Mononuclear cell (primary cell): Measurements from ENCODE around the gene RFX2. TPM values are rescaled to one million over a fixed set of nuclear protein-coding genes. Genes with fewer than 3 reads are reported as not detected.
"Not testable (repeated sequence)": the region's sequence is repeated elsewhere in the genome, so short reads cannot be mapped to it uniquely, and the experiment has no call there.

ENCODE experiments used
- H3K27me3 ChIP-seq: 2 replicates; pipeline ENCODE4 v1.6.0; 2011; ENCODE audit warnings: low read length, control low read depth; ENCODE audit not compliant: insufficient read depth
- H3K4me1 ChIP-seq: 2 replicates; pipeline ENCODE4 v1.5.1; 2011; ENCODE audit warnings: mild to moderate bottlenecking, low read length, control low read depth; ENCODE audit not compliant: insufficient read depth
- H3K4me3 ChIP-seq: 2 replicates; pipeline ENCODE4 v1.5.1; 2011; ENCODE audit warnings: mild to moderate bottlenecking, low read length, moderate library complexity
- H3K9me3 ChIP-seq: 2 replicates; pipeline ENCODE4 v1.5.1; 2011; ENCODE audit warnings: low read depth, mild to moderate bottlenecking, control low read depth, low read length
- total RNA-seq: library from RNA; depleted of rRNA; stranded (reverse); fragments of >200 nt; gene quantifications from one replicate; pipeline ENCODE4 v1.2.3, GENCODE V29; 2012

Gene RFX2
- total RNA-seq, 1 donor = 11.3 TPM

GRCh38 chr19:6073858-6074708 is 36.2 kb downstream of the RFX2 start:
- Histone ChIP-seq H3K27me3 (no peaks in the 10 kb centered on the region), H3K4me3 (no peak overlapping the region)

GRCh38 chr19:6073233-6073632 is 37.1 kb downstream of the RFX2 start:
- H3K9me3 ChIP-seq, H3K27me3 ChIP-seq, H3K4me3 ChIP-seq: not testable (repeated sequence)
- H3K4me1 ChIP-seq = peaks cover 23% of the 10 kb centered on the region

More at GRCh38 chr19:6073858-6074708, 36.2 kb downstream of the RFX2 start:
- no peaks in the 10 kb centered on the region for H3K9me3 ChIP-seq
- peaks cover 19% of the 10 kb centered on the region for H3K4me1 ChIP-seq

GRCh38 chr19:6071875-6072274 is 38.4 kb downstream of the RFX2 start:
- H3K4me1 ChIP-seq = peaks cover 29% of the 10 kb centered on the region
- no peaks in the 10 kb centered on the region for H3K9me3 ChIP-seq
- no peaks in the 10 kb centered on the region for H3K27me3 ChIP-seq
- H3K4me3 ChIP-seq = no peak overlapping the region

GRCh38 chr19:6070720-6071485 is 39.4 kb downstream of the RFX2 start:
- Histone ChIP-seq H3K4me1 (peaks cover 33% of the 10 kb centered on the region), H3K4me3 (no peak overlapping the region), H3K27me3 (no peaks in the 10 kb centered on the region), H3K9me3 (no peaks in the 10 kb centered on the region)

GRCh38 chr19:6070207-6070681 is 40.1 kb downstream of the RFX2 start:
- no peaks in the 10 kb centered on the region for H3K9me3 ChIP-seq
- no peak overlapping the region for H3K4me3 ChIP-seq
- no peaks in the 10 kb centered on the region for H3K27me3 ChIP-seq
- H3K4me1 ChIP-seq = peaks cover 38% of the 10 kb centered on the region

- no peak overlapping the region for H3K4me3 ChIP-seq
- H3K27me3 ChIP-seq = no peaks in the 10 kb centered on the region
- H3K9me3 ChIP-seq = no peaks in the 10 kb centered on the region
- peaks cover 48% of the 10 kb centered on the region for H3K4me1 ChIP-seq
Measured at GRCh38 chr19:6069268-6069791, 41.0 kb downstream of the RFX2 start.

- peaks cover 54% of the 10 kb centered on the region for H3K4me1 ChIP-seq
- H3K27me3 ChIP-seq = no peaks in the 10 kb centered on the region
- no peaks in the 10 kb centered on the region for H3K9me3 ChIP-seq
- H3K4me3 ChIP-seq = no peak overlapping the region
Measured at GRCh38 chr19:6068711-6069110, 41.6 kb downstream of the RFX2 start.

GRCh38 chr19:6067975-6068374 is 42.3 kb downstream of the RFX2 start:
- Histone ChIP-seq H3K4me1 (peaks cover 57% of the 10 kb centered on the region), H3K9me3 (no peaks in the 10 kb centered on the region), H3K4me3 (no peak overlapping the region), H3K27me3 (no peaks in the 10 kb centered on the region)

GRCh38 chr19:6066661-6067646 is 43.3 kb downstream of the RFX2 start:
- Histone ChIP-seq H3K9me3 (no peaks in the 10 kb centered on the region), H3K4me3 (no peak overlapping the region), H3K27me3 (no peaks in the 10 kb centered on the region), H3K4me1 (peaks cover 67% of the 10 kb centered on the region)

- no peak overlapping the region for H3K4me3 ChIP-seq
- no peaks in the 10 kb centered on the region for H3K9me3 ChIP-seq
- H3K4me1 ChIP-seq = peaks cover 73% of the 10 kb centered on the region
- no peaks in the 10 kb centered on the region for H3K27me3 ChIP-seq
Measured at GRCh38 chr19:6065685-6066374, 44.5 kb downstream of the RFX2 start.

- H3K4me1 ChIP-seq = peaks cover 86% of the 10 kb centered on the region
- no peaks in the 10 kb centered on the region for H3K9me3 ChIP-seq
- no peaks in the 10 kb centered on the region for H3K27me3 ChIP-seq
- no peak overlapping the region for H3K4me3 ChIP-seq
Measured at GRCh38 chr19:6064336-6065073, 45.8 kb downstream of the RFX2 start.

- H3K27me3 ChIP-seq = no peaks in the 10 kb centered on the region
- H3K9me3 ChIP-seq = no peaks in the 10 kb centered on the region
- H3K4me1 ChIP-seq = peaks cover 93% of the 10 kb centered on the region
- no peak overlapping the region for H3K4me3 ChIP-seq
Measured at GRCh38 chr19:6063576-6064335, 46.5 kb downstream of the RFX2 start.
